ENCODE results near the gene SAG. TPM values are rescaled to one million over a fixed set of nuclear protein-coding genes. Genes with fewer than 3 reads are reported as not detected.

The SAG gene
- under 0.01 TPM in 1 of 2 replicates, not detected in the other for total RNA-seq

GRCh38 chr2:233307565-233307964, at the start of gene SAG:
TSS of gene SAG (plus strand) at chr2:233307816. CDS start at chr2:233309190, 1,374 bp downstream.
- DNase-seq (ENCODE audit: low read depth in 2 of 2) = no peak

- no peak for DNase-seq (ENCODE audit: low read depth in 2 of 2)
These were observed 49.4 kb upstream of the SAG start for GRCh38 chr2:233258211-233258610.

GRCh38 chr2:233259730-233260129, 47.9 kb upstream of the SAG start:
- DNase-seq (ENCODE audit: low read depth in 2 of 2) = no peak

GRCh38 chr2:233260661-233261060, 47.0 kb upstream of the SAG start:
- no peak for DNase-seq (ENCODE audit: low read depth in 2 of 2)

GRCh38 chr2:233261819-233262555, 45.6 kb upstream of the SAG start:
- DNase-seq (ENCODE audit: low read depth in 2 of 2) = no peak

GRCh38 chr2:233262562-233262961, 45.1 kb upstream of the SAG start:
- DNase-seq (ENCODE audit: low read depth in 2 of 2) = no peak

- no peak for DNase-seq (ENCODE audit: low read depth in 2 of 2)
These were observed 44.5 kb upstream of the SAG start for GRCh38 chr2:233263045-233263570.

GRCh38 chr2:233264667-233265066, 42.9 kb upstream of the SAG start:
- no peak for DNase-seq (ENCODE audit: low read depth in 2 of 2)

GRCh38 chr2:233265899-233266431, 41.7 kb upstream of the SAG start:
- DNase-seq (ENCODE audit: low read depth in 2 of 2) = no peak

GRCh38 chr2:233266481-233266880, 41.1 kb upstream of the SAG start:
- no peak for DNase-seq (ENCODE audit: low read depth in 2 of 2)

- no peak for DNase-seq (ENCODE audit: low read depth in 2 of 2)
These were observed 39.9 kb upstream of the SAG start for GRCh38 chr2:233267516-233268245.

- DNase-seq (ENCODE audit: low read depth in 2 of 2) = peak; percentile 10 to 32
These were observed 37.2 kb upstream of the SAG start for GRCh38 chr2:233270366-233270765.

- DNase-seq (ENCODE audit: low read depth in 2 of 2) = no peak
These were observed 36.7 kb upstream of the SAG start for GRCh38 chr2:233270951-233271350.

GRCh38 chr2:233271693-233272092, 35.9 kb upstream of the SAG start:
- DNase-seq (ENCODE audit: low read depth in 2 of 2) = no peak

GRCh38 chr2:233273120-233273519, 34.5 kb upstream of the SAG start:
- DNase-seq (ENCODE audit: low read depth in 2 of 2) = no peak

GRCh38 chr2:233275223-233275622, 32.4 kb upstream of the SAG start:
- DNase-seq (ENCODE audit: low read depth in 2 of 2) = no peak

GRCh38 chr2:233278921-233279320, 28.7 kb upstream of the SAG start:
- no peak for DNase-seq (ENCODE audit: low read depth in 2 of 2)

GRCh38 chr2:233280114-233280693, 27.4 kb upstream of the SAG start:
- DNase-seq (ENCODE audit: low read depth in 2 of 2) = no peak

GRCh38 chr2:233281553-233281952, 26.1 kb upstream of the SAG start:
- DNase-seq (ENCODE audit: low read depth in 2 of 2) = no peak

GRCh38 chr2:233281992-233282603, 25.5 kb upstream of the SAG start:
- no peak for DNase-seq (ENCODE audit: low read depth in 2 of 2)

- DNase-seq (ENCODE audit: low read depth in 2 of 2) = no peak
These were observed 21.7 kb upstream of the SAG start for GRCh38 chr2:233285921-233286320.

- no peak for DNase-seq (ENCODE audit: low read depth in 2 of 2)
These were observed 19.7 kb upstream of the SAG start for GRCh38 chr2:233287871-233288270.
